GM19238 (cell line): ENCODE results near the gene MAT2A.
"Not testable (repeated sequence)": the region's sequence is repeated elsewhere in the genome, so short reads cannot be mapped to it uniquely, and the experiment has no call there.

ENCODE experiments used
- DNase-seq: peaks from one replicate; pipeline ENCODE4 v3.0.0; 2011; ENCODE audit warnings: low spot score; ENCODE audit not compliant: insufficient read length

The MAT2A gene

GRCh38 chr2:85578243-85579180 lies 39.5 kb downstream of the MAT2A start:
- DNase-seq = peak; percentile 51

- no peak for DNase-seq
These were observed 40.4 kb downstream of the MAT2A start for GRCh38 chr2:85579266-85579935.

- no peak for DNase-seq
These were observed 41.2 kb downstream of the MAT2A start for GRCh38 chr2:85580206-85580605.

- no peak for DNase-seq
These were observed 43.5 kb downstream of the MAT2A start for GRCh38 chr2:85582492-85582891.

GRCh38 chr2:85583667-85584353 lies 44.8 kb downstream of the MAT2A start:
- DNase-seq = peak; percentile 73

GRCh38 chr2:85584354-85584856 lies 45.4 kb downstream of the MAT2A start, which contains the start of gene VAMP5:
Gene VAMP5 (plus strand): TSS chr2:85584431. CDS start chr2:85584491, 60 bp downstream.
- no peak for DNase-seq

GRCh38 chr2:85584857-85585780 lies 46.2 kb downstream of the MAT2A start:
- DNase-seq = no peak

- no peak for DNase-seq
These were observed 46.8 kb downstream of the MAT2A start for GRCh38 chr2:85585781-85586105.

- DNase-seq = no peak
These were observed 49.3 kb downstream of the MAT2A start for GRCh38 chr2:85588236-85588635.

- DNase-seq = no peak
These were observed 49.7 kb downstream of the MAT2A start for GRCh38 chr2:85588645-85589044.

GRCh38 chr2:85589181-85589580 lies 50.2 kb downstream of the MAT2A start:
- DNase-seq = no peak

GRCh38 chr2:85589982-85590791 lies 51.2 kb downstream of the MAT2A start:
- no peak for DNase-seq

GRCh38 chr2:85590950-85591349 lies 52.0 kb downstream of the MAT2A start:
- no peak for DNase-seq

GRCh38 chr2:85591563-85591962 lies 52.6 kb downstream of the MAT2A start:
- no peak for DNase-seq

- not testable (repeated sequence) for DNase-seq
These were observed 53.3 kb downstream of the MAT2A start for GRCh38 chr2:85592299-85592698.

GRCh38 chr2:85593023-85593422 lies 54.1 kb downstream of the MAT2A start:
- no peak for DNase-seq
